K562 (cell line): ENCODE measurements around the gene SLC19A1. TPM values are rescaled to one million over a fixed set of nuclear protein-coding genes. Genes with fewer than 3 reads are reported as not detected.

Experiments
- ATAC-seq: fragments of 200-7000 bp; cut with Tn5 transposase; 3 replicates; pipeline ENCODE4 v1.9.1; 2020; ENCODE audit warnings: moderate library complexity
- BruUV-seq: library from RNA; stranded (reverse); fragments of 400-500 nt; replicated peaks from 2 replicates; lab custom pipeline; 2021; lab: Mats Ljungman, UMichigan
- CTCF ChIA-PET: fragments of 300-600 bp; formaldehyde crosslinking; extraction: SDS; loops from one replicate; lab custom pipeline; 2021; ENCODE audit warnings: low intra/inter-chr PET ratio; lab: Yijun Ruan, JAX
- POLR2A ChIA-PET: fragments of 300-600, 350-650 bp; sonication (Branson Sonifier 250); formaldehyde crosslinking; extraction: SDS; loops from one replicate; lab custom pipeline; 2021; ENCODE audit warnings: antibody characterized with exemption, inconsistent platforms; lab: Yijun Ruan, JAX
- DNase-seq, 4 experiments: peaks; one replicate each; pipeline versions ENCODE4 v3.0.0 to v3.0.0-alpha.2; 2011 to 2018; ENCODE audit warnings: low spot score in 3 of 4, mixed read lengths in 3 of 4; ENCODE audit errors: extremely low read depth in 1 of 4
- FAIRE-seq: peaks from 2 replicates; lab custom pipeline; 2011; peaks lifted over from hg19 to GRCh38; lab: Jason Lieb, UNC
- H2AFZ ChIP-seq: 2 replicates; pipeline ENCODE4 v1.6.0; 2011; ENCODE audit warnings: low read depth, low read length, control low read depth, inconsistent platforms
- H3K27ac ChIP-seq: fragments of 200-600 bp; 3 replicates; pipeline ENCODE4 v1.8.0; 2011; ENCODE audit warnings: low read depth, mild to moderate bottlenecking, control low read depth, inconsistent platforms, low read length, moderate library complexity, mixed read lengths; ENCODE audit errors: extremely low read depth
- H3K27me3 ChIP-seq, 2 experiments: fragments of 300-600 bp in 1 of 2; 2 replicates in 1 of 2; 3 replicates in 1 of 2; pipeline versions ENCODE4 v1.6.0 to v1.8.0; 2011; ENCODE audit warnings: inconsistent platforms in 2 of 2, low read length in 2 of 2, mild to moderate bottlenecking in 1 of 2, mixed read lengths in 1 of 2, moderate library complexity in 1 of 2; ENCODE audit not compliant: control insufficient read depth in 2 of 2, insufficient read depth in 2 of 2
- H3K36me3 ChIP-seq: fragments of 300-600 bp; 3 replicates; pipeline ENCODE4 v1.8.0; 2011; ENCODE audit warnings: mild to moderate bottlenecking, low read length, inconsistent platforms; ENCODE audit not compliant: control insufficient read depth, insufficient read depth
- H3K4me1 ChIP-seq, 2 experiments: fragments of 200-600 bp in 1 of 2; replicated peaks in 1 of 2; 2 replicates in 1 of 2; 3 replicates in 1 of 2; pipeline versions ENCODE4 v1.5.1 to v1.8.0; 2011; ENCODE audit warnings: inconsistent platforms in 2 of 2, low read length in 2 of 2, mild to moderate bottlenecking in 1 of 2, mixed read lengths in 1 of 2, moderate library complexity in 1 of 2; ENCODE audit not compliant: control insufficient read depth in 2 of 2, insufficient read depth in 2 of 2
- H3K4me2 ChIP-seq: 2 replicates; pipeline ENCODE4 v1.6.1; 2011; ENCODE audit warnings: low read length, control low read depth, inconsistent platforms, mixed read lengths; ENCODE audit not compliant: insufficient read depth
- H3K4me3 ChIP-seq: fragments of 200-600 bp; sonication (generic), shearing (Covaris generic); 2 replicates; pipeline ENCODE4 v1.5.1; 2016; ENCODE audit warnings: control low read depth, inconsistent platforms
- H3K79me2 ChIP-seq: fragments of 200-600 bp; 3 replicates; pipeline ENCODE4 v1.8.0; 2011; ENCODE audit warnings: low read length, inconsistent platforms; ENCODE audit not compliant: control insufficient read depth, insufficient read depth
- H3K9ac ChIP-seq, 2 experiments: 2 replicates each; pipeline versions ENCODE4 v1.6.0 to v1.6.1; 2011; ENCODE audit warnings: low read depth in 2 of 2, low read length in 2 of 2, control low read depth in 1 of 2, inconsistent platforms in 1 of 2, mild to moderate bottlenecking in 1 of 2, mixed read lengths in 1 of 2; ENCODE audit not compliant: insufficient read depth in 1 of 2
- H3K9me1 ChIP-seq: one replicate; pipeline ENCODE4 v1.6.0; 2011; ENCODE audit warnings: inconsistent platforms, mild to moderate bottlenecking, low read length, moderate library complexity; ENCODE audit not compliant: control insufficient read depth, insufficient read depth
- H3K9me3 ChIP-seq: replicated peaks from 2 replicates; pipeline ENCODE4 v1.5.1; 2011; ENCODE audit warnings: low read depth, low read length, inconsistent platforms; ENCODE audit not compliant: control insufficient read depth, insufficient read depth
- H4K20me1 ChIP-seq: replicated peaks from 2 replicates; pipeline ENCODE4 v1.6.1; 2011; ENCODE audit warnings: low read length, inconsistent platforms, mixed read lengths; ENCODE audit not compliant: control insufficient read depth, insufficient read depth
- BCOR ChIP-seq: fragments of 450-650 bp; IDR thresholded peaks from 2 replicates; pipeline ENCODE4 v1.6.1; 2016
- ETV1 ChIP-seq: fragments of 450-650 bp; conservative IDR thresholded peaks from 2 replicates; pipeline ENCODE4 v1.6.1; 2016; ENCODE audit warnings: missing genetic modification characterization, control low read depth, low read depth, missing compliant biosample characterization
- JUNB ChIP-seq: fragments of 450-650 bp; formaldehyde crosslinking; conservative IDR thresholded peaks from 2 replicates; pipeline ENCODE4 v1.4.0; 2020; ENCODE audit warnings: mild to moderate bottlenecking
- L3MBTL2 ChIP-seq: fragments of 450-650 bp; IDR thresholded peaks from 2 replicates; pipeline ENCODE4 v1.6.1; 2016; ENCODE audit warnings: mild to moderate bottlenecking, moderate library complexity
- MTA2 ChIP-seq: fragments of 450-650 bp; IDR thresholded peaks from 2 replicates; pipeline ENCODE4 v1.6.1; 2016; ENCODE audit warnings: low read depth
- SRSF7 ChIP-seq: fragments of 200-400 bp; formaldehyde crosslinking; optimal IDR thresholded peaks from 2 replicates; pipeline ENCODE3; 2017; ENCODE audit warnings: mild to moderate bottlenecking, low read depth, low read length
- THAP7 ChIP-seq: fragments of 250-450 bp; sonication (Bioruptor Pico); IDR thresholded peaks from 2 replicates; pipeline ENCODE4 v1.5.0; 2021
- WGBS: fragments of 100-300 bp; shearing (Covaris generic); methylation state at CpG from one replicate; pipeline ENCODE4 v1.1.6; 2016; ENCODE audit warnings: low coverage, mixed read lengths; ENCODE audit not compliant: insufficient coverage; ENCODE audit errors: missing lambda C conversion rate; 5-methylcytosine and 5-hydroxymethylcytosine counted together
- in situ Hi-C: fragments of 300-500 bp; cut with MboI; formaldehyde crosslinking; loops from 4 replicates; pipeline ENCODE4 v1.15.0; 2018; ENCODE audit warnings: inconsistent platforms, mixed read lengths
- intact Hi-C: fragments of 100-400 bp; cut with micrococcal nuclease; formaldehyde crosslinking; loops from 2 replicates; pipeline ENCODE4 v1.14.2; 2022
- polyA plus RNA-seq, 8 experiments: library from polyadenylated mRNA; depleted of rRNA in 4 of 8; stranded (reverse) in 5 of 8; unstranded in 3 of 8; fragments of >200 nt; fragmentation: Nextera tagmentation in 2 of 8; fragmentation: Illumina TruSeq in 1 of 8; extraction: Ambion mirVana in 2 of 8; extraction: Trizol in 1 of 8; gene quantifications; 2 replicates each; pipeline versions ENCODE4 v1.2.1 to v1.2.3, GENCODE V29; 2011 to 2014; ENCODE audit warnings: inconsistent platforms in 1 of 8, missing spikeins in 1 of 8
- total RNA-seq, 7 experiments: library from RNA; depleted of rRNA in 6 of 7; stranded (reverse); fragments of >200 nt in 6 of 7; fragmentation: Illumina TruSeq in 2 of 7; extraction: Trizol in 2 of 7; gene quantifications; 2 replicates each; pipeline versions ENCODE4 v1.2.1 to v1.2.3, GENCODE V29; 2011 to 2021; ENCODE audit warnings: low replicate concordance in 1 of 7

The SLC19A1 gene
- total and polyA plus RNA-seq, 9 of the 15 experiments (the other 6 are each of a cell fraction or from before 2014, with no cell fraction given): 0.65 to 88.7 (median 12.0) TPM

GRCh38 chr21:45581322-45581712 is 39.1 kb upstream of the SLC19A1 start:
- no peak for ATAC-seq
- H4K20me1 ChIP-seq: 0 out of 2 replicates have a peak, but pooled peaks cover 6% of the 10 kb centered on the region
- TF ChIP-seq ETV1 (tag) (no peak), JUNB (CRISPR knock-in tag) (no peak), SRSF7 (no peak)
- no peaks in the 10 kb centered on the region for H3K36me3 ChIP-seq
- H3K9me3 ChIP-seq: peaks cover 8% of the 10 kb centered on the region; the same call in 1 of the 2 replicates
- no peak overlapping the region for H3K27ac ChIP-seq
- H3K9me1 ChIP-seq: no peaks in the 10 kb centered on the region
- DNase-seq: peak in 1 of 4 experiments; percentile 7
- no peak overlapping the region for H3K9ac ChIP-seq
- 19% methylated on average over 13 of the region's 13 CpGs for WGBS
- no peak overlapping the region for H2AFZ ChIP-seq
- in situ Hi-C loops: no loop called here
- H3K4me3 ChIP-seq: no peak overlapping the region
- H3K27me3 ChIP-seq: peaks cover 31 to 52% of the 10 kb centered on the region in 2 experiments; a peak in 4 of 5 replicates
- CTCF ChIA-PET: no interaction called here
- POLR2A ChIA-PET: interaction anchor here (0.7 kb wide), 1 partner anchor 189 kb away, joined by 3 read pairs; no protein-coding TSS in a partner anchor
- intact Hi-C loops: no loop called here
- FAIRE-seq: no peak
- peaks cover 2 to 22% of the 10 kb centered on the region in 2 experiments; a peak in 1 of 5 replicates for H3K4me1 ChIP-seq
- no TSS peak for BruUV-seq
- H3K4me2 ChIP-seq: no peak overlapping the region
- no peaks in the 10 kb centered on the region for H3K79me2 ChIP-seq

GRCh38 chr21:45580576-45581321 is 38.5 kb upstream of the SLC19A1 start:
- no peak overlapping the region for H3K27ac ChIP-seq
- H2AFZ ChIP-seq: no peak overlapping the region
- peaks cover 2 to 22% of the 10 kb centered on the region in 2 experiments; a peak in 1 of 5 replicates for H3K4me1 ChIP-seq
- 22% methylated on average over 33 of the region's 33 CpGs for WGBS
- H3K79me2 ChIP-seq: no peaks in the 10 kb centered on the region
- H3K4me3 ChIP-seq: no peak overlapping the region
- in situ Hi-C loops (no loop called here), intact Hi-C loops (no loop called here)
- CTCF ChIA-PET: interaction anchor here (0.6 kb wide), 1 partner anchor 29 kb away, joined by 3 read pairs; no protein-coding TSS in a partner anchor
- H3K4me2 ChIP-seq: no peak overlapping the region
- no peak for FAIRE-seq
- no peaks in the 10 kb centered on the region for H3K9me1 ChIP-seq
- no TSS peak for BruUV-seq
- 0 out of 2 replicates have a peak, but pooled peaks cover 3% of the 10 kb centered on the region for H3K9me3 ChIP-seq
- peak in 1 of 4 experiments; percentile 10 for DNase-seq
- POLR2A ChIA-PET: interaction anchor here (0.7 kb wide), 1 partner anchor 190 kb away, joined by 3 read pairs; no protein-coding TSS in a partner anchor
- no peak for ATAC-seq
- peaks cover 37 to 58% of the 10 kb centered on the region in 2 experiments; a peak in 4 of 5 replicates for H3K27me3 ChIP-seq
- H3K9ac ChIP-seq: peak overlapping the region in 1 of 2 experiments; percentile 33; a peak in 1 of 4 replicates
- 0 out of 2 replicates have a peak, but pooled peaks cover 6% of the 10 kb centered on the region for H4K20me1 ChIP-seq
- TF ChIP-seq THAP7: no peak
- 0 out of 2 replicates have a peak, but pooled peaks have one; percentile 24 for TF ChIP-seq L3MBTL2
- TF ChIP-seq MTA2: no peak
- no peak for TF ChIP-seq BCOR
- no peaks in the 10 kb centered on the region for H3K36me3 ChIP-seq
